HTR-8/SVneo (cell line): ENCODE data around the gene ATP6V0B.

Source experiments
- DNase-seq: peaks from one replicate; pipeline ENCODE4 v3.0.0; 2011; ENCODE audit warnings: low spot score, mixed read lengths; ENCODE audit not compliant: insufficient read length
- FAIRE-seq: peaks from 2 replicates; lab custom pipeline; 2011; peaks lifted over from hg19 to GRCh38; lab: Jason Lieb, UNC

ATP6V0B gene

GRCh38 chr1:44024031-44024902, 49.5 kb downstream of the ATP6V0B start:
- FAIRE-seq = no peak
- DNase-seq = no peak

- no peak for FAIRE-seq
Observed at GRCh38 chr1:44024903-44025525, 50.3 kb downstream of the ATP6V0B start.

GRCh38 chr1:44025816-44026215, 51.1 kb downstream of the ATP6V0B start:
- no peak for FAIRE-seq
- no peak for DNase-seq

More at GRCh38 chr1:44024903-44025525, 50.3 kb downstream of the ATP6V0B start:
- DNase-seq = no peak

- no peak for FAIRE-seq
- no peak for DNase-seq
Observed at GRCh38 chr1:44027320-44027719, 52.6 kb downstream of the ATP6V0B start.
